Prostate gland (tissue), 2 donors: ENCODE measurements around the gene HTRA2. TPM values are rescaled to one million over a fixed set of nuclear protein-coding genes. Genes with fewer than 3 reads are reported as not detected.

Experiments used
- DNase-seq: peaks from one replicate; pipeline ENCODE4 v3.0.0-alpha.2; 2019; ENCODE audit warnings: low spot score
- H3K27ac ChIP-seq, 2 donors: fragments of 200-600 bp; sonication (generic); 2 replicates each; pipeline ENCODE4 v1.5.1; 2017 to 2019
- H3K27me3 ChIP-seq: fragments of 200-600 bp; sonication (generic); replicated peaks from 2 replicates; pipeline ENCODE4 v1.5.1; 2019; ENCODE audit not compliant: insufficient read depth
- H3K36me3 ChIP-seq, 2 donors: fragments of 200-600 bp; sonication (generic); 1 replicate in 1 of 2; 2 replicates in 1 of 2; pipeline versions ENCODE4 v1.5.1 to v1.8.1; 2017 to 2019
- H3K4me1 ChIP-seq: fragments of 200-600 bp; sonication (generic); replicated peaks from 2 replicates; pipeline ENCODE4 v1.5.1; 2019
- H3K4me3 ChIP-seq, 2 donors: fragments of 200-600 bp; sonication (generic); 2 replicates each; pipeline ENCODE4 v1.5.1; 2017 to 2019
- H3K9me3 ChIP-seq: fragments of 200-600 bp; sonication (generic); 2 replicates; pipeline ENCODE4 v1.5.1; 2017
- CTCF ChIP-seq, 4 experiments: fragments of 200-600 bp in 2 of 4; fragments of 450-650 bp in 2 of 4; sonication (generic) in 2 of 4; IDR thresholded peaks; 1 replicate in 3 of 4; 2 replicates in 1 of 4; pipeline ENCODE4 v1.5.1; 2016 to 2019; ENCODE audit warnings: antibody characterized with exemption in 4 of 4, mild to moderate bottlenecking in 2 of 4, moderate library complexity in 2 of 4
- POLR2A ChIP-seq: fragments of 450-650 bp; IDR thresholded peaks from one replicate; pipeline ENCODE4 v1.6.1; 2016; ENCODE audit warnings: antibody characterized with exemption, mild to moderate bottlenecking
- POLR2AphosphoS5 ChIP-seq: sonication (generic); formaldehyde crosslinking; IDR thresholded peaks from one replicate; pipeline ENCODE4 v1.6.1; 2017; ENCODE audit warnings: antibody characterized with exemption
- WGBS: methylation state at CpG from one replicate; pipeline ENCODE4 v1.1.5; 2018; 5-methylcytosine and 5-hydroxymethylcytosine counted together
- intact Hi-C: fragments of 100-400 bp; cut with DNase I; formaldehyde crosslinking; loops from one replicate; pipeline ENCODE4 v1.14.2; 2022
- total RNA-seq, 2 donors: library from RNA; depleted of rRNA; stranded (reverse); fragments of >200 nt; gene quantifications; one replicate each; pipeline ENCODE4 v1.1.0, GENCODE V29; 2016

The HTRA2 gene
- total RNA-seq, 2 donors from 2014 or later = 19.1 to 37.9 TPM

- WGBS = 83% methylated on average over 21 of the region's 21 CpGs
These were observed 22.5 kb downstream of the HTRA2 start for GRCh38 chr2:74551942-74552913.

GRCh38 chr2:74552914-74553811, 23.4 kb downstream of the HTRA2 start:
- no peaks in the 10 kb centered on the region for H3K9me3 ChIP-seq
- DNase-seq = no peak
- 51% methylated on average over 26 of the region's 27 CpGs for WGBS
- no peak overlapping the region for H3K27ac ChIP-seq
- intact Hi-C loops = no loop called here
- no peaks in the 10 kb centered on the region for H3K4me1 ChIP-seq
- no peaks in the 10 kb centered on the region for H3K36me3 ChIP-seq
- no peak for TF ChIP-seq CTCF (IDR thresholded peaks at IDR 0.05)
- TF ChIP-seq POLR2AphosphoS5 = no peak
- TF ChIP-seq POLR2A = no peak
- H3K27me3 ChIP-seq = no peaks in the 10 kb centered on the region
- H3K4me3 ChIP-seq = peak overlapping the region; percentile 55 to 71

More at GRCh38 chr2:74551942-74552913, 22.5 kb downstream of the HTRA2 start:
- no peaks in the 10 kb centered on the region for H3K9me3 ChIP-seq
- H3K4me3 ChIP-seq = no peak overlapping the region
- H3K36me3 ChIP-seq = no peaks in the 10 kb centered on the region
- no peak overlapping the region for H3K27ac ChIP-seq
- DNase-seq = no peak
- no peaks in the 10 kb centered on the region for H3K4me1 ChIP-seq
- no peaks in the 10 kb centered on the region for H3K27me3 ChIP-seq
- intact Hi-C loops = no loop called here
- no peak for TF ChIP-seq POLR2A
- no peak for TF ChIP-seq POLR2AphosphoS5
- TF ChIP-seq CTCF (IDR thresholded peaks at IDR 0.05) = no peak

GRCh38 chr2:74553892-74554819, 24.4 kb downstream of the HTRA2 start, which contains the start of the genes DOK1 and LOXL3:
Gene DOK1 (plus strand): TSS chr2:74554720. CDS start chr2:74554755, 35 bp downstream.
Gene LOXL3 (minus strand): TSS chr2:74553942. CDS start chr2:74552634, 1,308 bp downstream.
- Histone ChIP-seq H3K9me3 (no peaks in the 10 kb centered on the region), H3K27ac (peak within 1 kb of the TSS; percentile 67 to 77), H3K4me1 (no peaks in the 10 kb centered on the region), H3K4me3 (peak within 1 kb of the TSS; percentile 55 to 71), H3K27me3 (no peaks in the 10 kb centered on the region), H3K36me3 (no peaks in the 10 kb centered on the region)
- 1% methylated on average over 33 of the region's 73 CpGs for WGBS
- no peak for TF ChIP-seq POLR2A
- TF ChIP-seq POLR2AphosphoS5 = no peak
- no peak for TF ChIP-seq CTCF (IDR thresholded peaks at IDR 0.05)
- intact Hi-C loops = no loop called here
- peak; percentile 61 for DNase-seq

GRCh38 chr2:74554820-74555531, 25.2 kb downstream of the HTRA2 start:
- no peaks in the 10 kb centered on the region for H3K4me1 ChIP-seq
- no peaks in the 10 kb centered on the region for H3K27me3 ChIP-seq
- H3K9me3 ChIP-seq = no peaks in the 10 kb centered on the region
- WGBS = 18% methylated on average over 53 of the region's 58 CpGs
- H3K27ac ChIP-seq = peak overlapping the region; percentile 67 to 77
- no peaks in the 10 kb centered on the region for H3K36me3 ChIP-seq
- DNase-seq = no peak
- no peak for TF ChIP-seq POLR2A
- peak overlapping the region; percentile 55 to 71 for H3K4me3 ChIP-seq
- intact Hi-C loops = no loop called here
